Middle frontal gyrus (tissue), 1 donor: Measurements from ENCODE around the gene HOXD3.

Experiments used
- DNase-seq: peaks from one replicate; pipeline ENCODE4 v3.0.0-alpha.2; 2015; ENCODE audit warnings: low spot score; ENCODE audit errors: extremely low spot score

HOXD3 gene

DNA sequence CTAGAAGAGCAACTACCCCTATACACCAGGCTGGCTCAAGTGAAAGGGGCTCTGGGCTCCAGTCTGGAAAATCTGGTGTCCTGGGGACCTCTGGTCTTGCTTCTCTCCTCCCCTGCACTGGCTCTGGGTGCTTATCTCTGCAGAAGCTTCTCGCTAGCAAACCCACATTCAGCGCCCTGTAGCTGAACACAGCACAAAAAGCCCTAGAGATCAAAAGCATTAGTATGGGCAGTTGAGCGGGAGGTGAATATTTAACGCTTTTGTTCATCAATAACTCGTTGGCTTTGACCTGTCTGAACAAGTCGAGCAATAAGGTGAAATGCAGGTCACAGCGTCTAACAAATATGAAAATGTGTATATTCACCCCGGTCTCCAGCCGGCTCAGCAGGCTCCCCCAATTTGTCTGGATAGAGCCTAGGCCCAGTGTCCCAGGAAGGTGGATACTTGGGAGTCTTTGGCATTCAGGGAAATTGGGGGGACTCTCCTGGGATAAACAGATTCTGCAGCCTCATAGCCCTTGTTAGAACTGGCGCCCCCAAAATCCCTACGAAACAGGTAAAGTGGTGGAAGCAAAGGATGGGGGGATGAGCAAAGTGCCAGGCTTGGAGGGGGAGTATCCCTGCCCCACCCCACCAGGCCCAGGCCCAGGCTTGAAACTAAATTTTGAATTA, 8.2 kb upstream of the HOXD3 start:
- DNase-seq: no peak

DNA sequence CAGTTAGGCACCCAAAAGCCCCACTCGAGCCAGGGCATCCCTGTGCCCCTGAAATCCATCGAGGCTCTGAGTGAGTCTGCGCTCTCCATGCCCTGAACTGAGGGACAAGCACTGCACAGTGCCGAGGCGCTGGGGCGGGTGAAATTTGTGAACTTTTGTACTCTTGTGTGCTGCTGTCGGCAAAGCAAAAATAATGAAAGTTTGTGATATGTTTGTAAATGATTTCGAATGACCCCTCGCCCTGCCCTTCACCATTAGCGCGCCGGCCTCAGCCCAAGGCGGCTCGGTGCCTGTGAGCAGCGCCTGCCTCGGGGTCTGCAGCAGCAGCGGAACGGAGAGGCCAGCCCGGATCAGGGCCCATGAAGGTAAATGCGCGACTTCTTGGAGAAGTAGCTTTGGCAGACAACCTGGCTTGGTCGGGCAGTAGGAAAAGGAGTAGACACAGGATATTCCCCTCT, 7.6 kb upstream of the HOXD3 start:
- DNase-seq: no peak

DNA sequence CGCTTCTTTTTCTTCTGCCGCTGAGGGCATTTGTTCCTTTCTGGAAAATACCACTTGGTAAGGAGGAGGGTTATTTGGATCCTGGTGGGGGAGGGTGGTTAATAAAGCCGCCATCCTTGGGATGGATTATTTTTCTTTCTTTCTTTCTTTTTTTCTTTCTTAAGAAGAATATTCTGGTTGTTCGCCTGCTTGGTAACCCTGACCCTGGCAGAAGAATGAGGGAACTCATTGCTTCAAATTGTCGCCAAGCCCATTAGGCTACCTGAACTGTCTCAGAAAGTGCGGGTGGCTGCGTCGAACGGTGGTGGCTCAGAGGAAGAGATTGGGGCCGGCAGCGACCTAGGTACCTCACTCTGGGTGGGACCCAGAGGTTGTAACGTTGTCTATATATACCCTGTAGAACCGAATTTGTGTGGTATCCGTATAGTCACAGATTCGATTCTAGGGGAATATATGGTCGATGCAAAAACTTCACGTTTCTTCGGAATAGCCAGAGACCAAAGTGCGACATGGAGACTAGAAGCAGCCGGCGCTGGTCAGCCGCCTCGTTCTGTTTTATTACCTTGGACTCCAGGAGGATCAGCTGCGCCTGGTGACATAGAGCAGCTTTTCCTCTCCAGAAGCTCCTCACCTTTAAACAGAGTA, 7.0 kb upstream of the HOXD3 start:
- no peak for DNase-seq

DNA sequence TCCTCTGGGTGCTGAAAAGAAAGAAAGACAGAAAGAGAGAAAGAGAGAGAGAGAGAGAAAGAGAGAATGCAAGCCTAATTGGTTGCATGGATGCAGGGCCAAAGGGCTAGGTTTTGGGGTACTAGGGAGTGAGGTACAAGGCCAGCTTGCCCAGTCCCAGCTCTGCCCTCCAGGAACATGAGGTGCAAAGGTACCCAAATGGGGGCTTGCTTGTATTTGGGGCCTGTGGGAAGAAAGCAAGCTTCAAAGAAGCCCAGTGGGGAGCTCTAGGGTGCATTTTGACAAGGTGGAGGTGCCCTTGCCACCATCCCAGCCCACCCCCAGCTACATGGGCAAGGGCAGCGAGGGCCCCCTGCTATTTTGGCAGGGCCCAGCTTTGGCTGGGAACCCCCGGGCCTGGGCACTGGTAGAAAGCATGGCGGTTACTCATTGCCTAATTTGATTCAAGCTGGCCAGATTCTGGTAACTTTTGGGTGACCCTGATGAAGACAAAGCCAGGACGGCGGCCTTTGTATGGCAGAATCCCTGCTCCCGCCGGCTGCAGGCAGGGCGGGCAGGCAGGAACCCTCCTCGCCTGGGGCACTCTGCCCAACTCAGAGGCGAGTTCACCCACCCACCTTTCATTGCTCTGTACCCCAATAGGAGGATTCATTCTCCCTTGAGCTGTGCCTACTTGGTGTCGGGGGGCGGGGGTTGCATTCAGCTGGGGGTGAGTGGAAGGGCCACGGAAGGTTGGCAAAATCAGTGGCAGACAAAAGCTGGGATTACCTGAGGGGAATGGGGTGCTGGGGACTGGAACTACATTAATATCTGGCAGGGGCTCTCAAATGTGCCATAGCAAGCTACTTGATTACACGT, 6.3 kb upstream of the HOXD3 start:
- DNase-seq: no peak

GRCh38 chr2:176151442-176152287, 5.4 kb upstream of the HOXD3 start, which contains the start of gene HOXD4:
TSS of gene HOXD4 (plus strand) at chr2:176151550. CDS start at chr2:176151634, 84 bp downstream.
- no peak for DNase-seq

DNA sequence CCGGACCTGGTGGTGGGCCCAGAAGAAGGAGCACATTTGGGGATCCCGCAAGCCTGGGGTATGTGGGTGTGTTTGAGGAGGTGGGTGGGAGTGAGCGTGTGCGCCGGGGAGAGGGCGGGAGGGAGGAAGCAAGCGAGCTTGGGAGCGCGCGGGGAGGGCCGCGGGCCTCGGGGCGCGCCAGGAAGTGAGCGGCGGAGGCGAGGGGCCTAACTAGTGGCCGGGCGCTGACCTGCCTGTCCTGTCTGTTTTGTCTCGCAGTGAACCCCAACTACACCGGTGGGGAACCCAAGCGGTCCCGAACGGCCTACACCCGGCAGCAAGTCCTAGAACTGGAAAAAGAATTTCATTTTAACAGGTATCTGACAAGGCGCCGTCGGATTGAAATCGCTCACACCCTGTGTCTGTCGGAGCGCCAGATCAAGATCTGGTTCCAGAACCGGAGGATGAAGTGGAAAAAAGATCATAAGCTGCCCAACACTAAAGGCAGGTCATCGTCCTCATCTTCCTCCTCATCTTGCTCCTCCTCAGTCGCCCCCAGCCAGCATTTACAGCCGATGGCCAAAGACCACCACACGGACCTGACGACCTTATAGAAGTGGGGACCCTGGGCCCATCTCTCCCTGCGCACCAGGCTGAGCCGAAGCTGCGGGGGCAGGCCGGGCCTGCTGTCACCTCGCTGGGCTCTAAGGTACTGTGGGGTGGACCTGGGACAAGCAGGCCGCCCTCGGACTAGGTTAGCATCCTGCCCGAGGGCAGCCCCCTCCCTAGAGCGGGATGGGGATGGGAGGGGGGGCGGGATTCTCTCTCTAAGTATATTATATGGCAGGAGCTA, 4.5 kb upstream of the HOXD3 start:
- DNase-seq: no peak

- DNase-seq: no peak
Measured at GRCh38 chr2:176154576-176155252, 2.4 kb upstream of the HOXD3 start.

GRCh38 chr2:176155356-176156044, 1.6 kb upstream of the HOXD3 start:
- no peak for DNase-seq

GRCh38 chr2:176156301-176156806, 753 bp upstream of the HOXD3 start:
- DNase-seq: no peak

DNA sequence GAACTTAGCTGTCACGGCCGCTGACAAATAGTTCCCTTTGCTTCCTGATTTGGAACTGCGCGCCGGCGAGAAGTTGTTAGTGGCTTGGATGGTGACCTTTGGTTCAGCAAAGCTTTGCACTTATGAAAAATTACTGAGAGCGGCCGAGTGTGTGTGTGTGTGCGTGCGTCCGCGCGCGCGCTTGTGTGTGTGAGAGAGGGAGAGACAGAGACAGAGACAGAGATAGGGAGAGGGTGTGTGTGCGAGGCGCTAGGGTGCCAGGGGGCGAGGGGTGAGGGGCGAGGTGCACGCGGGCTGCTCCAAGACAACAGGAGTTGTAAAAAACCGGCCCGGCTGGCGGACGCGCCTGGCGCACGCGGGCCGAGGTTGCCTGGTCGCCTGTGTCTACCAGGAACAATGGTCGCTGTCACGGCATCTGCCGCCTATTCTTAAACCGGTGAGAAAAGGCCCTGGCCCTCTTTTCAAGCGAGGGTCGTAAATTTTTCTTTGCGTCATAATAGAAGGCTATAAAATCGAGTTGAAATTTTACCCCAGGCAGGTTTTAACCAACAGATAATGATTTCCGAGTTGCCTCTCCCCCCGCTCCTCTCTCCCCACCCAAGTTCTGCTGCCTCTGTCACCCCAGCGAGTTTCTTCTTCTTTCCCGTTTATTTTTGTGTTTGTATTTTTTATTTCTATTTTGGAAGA, 535 bp downstream of the HOXD3 start:
- DNase-seq: no peak

GRCh38 chr2:176158186-176158591, 1.1 kb downstream of the HOXD3 start:
- no peak for DNase-seq

GRCh38 chr2:176158855-176159662, 2.0 kb downstream of the HOXD3 start:
- DNase-seq: no peak

- DNase-seq: no peak
Measured at GRCh38 chr2:176159663-176160250, 2.6 kb downstream of the HOXD3 start.

DNA sequence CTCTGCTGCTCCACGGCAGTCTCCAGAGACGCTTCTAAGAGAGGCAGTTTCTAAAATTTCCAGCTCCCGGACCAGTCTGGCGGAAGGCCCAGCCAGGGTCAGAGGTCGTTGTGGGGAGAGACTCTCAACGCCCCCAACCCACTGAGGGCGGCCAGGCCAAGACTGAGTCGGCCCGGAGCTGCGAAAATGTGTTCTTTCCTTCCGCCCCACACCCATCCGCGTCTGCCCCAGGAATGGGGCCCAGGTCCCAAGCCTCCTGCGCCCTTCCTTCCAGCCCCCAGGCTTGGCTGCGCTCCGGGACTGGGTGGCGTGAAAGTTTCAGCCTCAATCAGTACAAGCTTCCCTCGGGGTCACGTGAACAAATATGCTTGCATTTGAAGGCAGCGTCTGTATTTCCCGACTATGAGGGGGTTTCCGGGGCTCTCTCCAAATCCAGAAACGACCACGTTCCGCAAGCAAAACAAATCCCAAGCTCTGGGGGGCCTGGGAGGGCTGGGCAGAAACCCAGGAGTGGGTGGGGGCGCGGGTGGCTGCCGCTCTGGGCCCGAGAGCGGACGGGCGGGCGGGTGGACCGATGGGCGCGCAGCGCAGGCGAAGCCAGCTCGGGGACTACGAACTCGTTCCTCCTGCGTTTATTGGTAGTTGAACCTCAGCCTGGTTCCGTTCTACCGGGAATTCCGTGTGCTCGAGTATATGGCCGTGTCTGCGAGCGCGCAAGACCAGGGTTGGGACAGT, 3.3 kb downstream of the HOXD3 start:
- no peak for DNase-seq

GRCh38 chr2:176160986-176161824, 4.1 kb downstream of the HOXD3 start:
- DNase-seq: no peak
